Measurements from ENCODE around the gene LYRM1.

The LYRM1 gene

DNA sequence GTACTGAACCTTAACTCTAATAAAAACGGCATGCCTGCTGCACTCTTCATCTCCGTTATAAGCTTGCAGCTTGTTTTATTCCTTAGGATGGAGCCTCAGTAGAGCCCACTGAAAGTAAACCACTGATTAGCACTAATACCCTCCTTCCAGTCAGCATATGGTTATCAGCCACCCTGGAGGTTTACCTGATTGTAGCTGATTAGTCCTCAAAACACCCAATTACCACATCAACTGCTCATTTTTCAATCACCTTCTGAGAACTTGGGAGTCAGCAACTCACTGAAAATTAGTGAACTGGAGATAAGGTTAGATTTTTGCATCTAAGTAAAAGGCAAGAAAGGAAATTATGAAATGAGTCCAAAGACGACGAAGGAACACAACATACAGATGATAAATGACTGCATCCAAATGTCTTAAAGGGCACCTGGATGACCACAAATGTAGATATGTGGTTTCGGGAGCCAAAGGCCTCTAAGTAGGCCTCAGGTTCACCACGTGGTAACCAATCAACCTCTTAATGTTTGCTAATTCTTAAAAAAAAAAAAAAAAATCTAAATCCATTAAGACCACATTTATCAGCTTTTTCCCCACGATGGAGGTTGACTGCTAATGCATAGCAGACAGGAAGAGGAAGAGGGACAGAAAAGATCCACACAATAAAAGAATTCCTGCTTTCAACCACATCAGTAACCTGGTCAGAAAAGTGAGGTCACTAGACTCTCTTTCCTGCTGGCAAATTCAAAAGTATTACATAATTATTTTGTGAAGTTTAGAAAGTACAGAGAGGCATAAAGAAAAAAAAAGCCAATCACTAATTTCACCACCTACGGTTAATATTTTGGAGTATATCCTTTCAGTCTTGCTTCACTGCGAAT lies 28.4 kb upstream of the LYRM1 start:
- no peak for DNase-seq (ENCODE audit: low spot score)

DNA sequence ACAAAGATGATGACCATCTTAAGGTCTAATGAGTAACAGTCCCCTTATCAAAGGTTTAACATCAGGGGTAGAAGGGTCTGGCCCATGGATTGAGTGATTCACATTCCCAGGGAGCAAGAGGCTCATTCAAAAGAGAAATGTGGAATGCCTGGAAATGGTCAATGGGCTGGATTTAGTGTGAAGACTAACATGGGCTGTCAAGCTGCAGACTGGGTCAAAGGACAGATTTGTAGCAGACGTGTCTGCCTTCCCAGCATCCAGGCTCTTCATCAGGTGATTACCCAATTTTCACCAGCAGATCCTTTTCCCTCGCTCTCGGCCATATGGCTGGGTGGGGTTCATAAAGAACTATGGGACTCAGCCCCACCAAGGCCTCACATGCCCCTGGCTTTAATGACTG lies 27.2 kb upstream of the LYRM1 start:
- DNase-seq (ENCODE audit: low spot score), result no peak

DNA sequence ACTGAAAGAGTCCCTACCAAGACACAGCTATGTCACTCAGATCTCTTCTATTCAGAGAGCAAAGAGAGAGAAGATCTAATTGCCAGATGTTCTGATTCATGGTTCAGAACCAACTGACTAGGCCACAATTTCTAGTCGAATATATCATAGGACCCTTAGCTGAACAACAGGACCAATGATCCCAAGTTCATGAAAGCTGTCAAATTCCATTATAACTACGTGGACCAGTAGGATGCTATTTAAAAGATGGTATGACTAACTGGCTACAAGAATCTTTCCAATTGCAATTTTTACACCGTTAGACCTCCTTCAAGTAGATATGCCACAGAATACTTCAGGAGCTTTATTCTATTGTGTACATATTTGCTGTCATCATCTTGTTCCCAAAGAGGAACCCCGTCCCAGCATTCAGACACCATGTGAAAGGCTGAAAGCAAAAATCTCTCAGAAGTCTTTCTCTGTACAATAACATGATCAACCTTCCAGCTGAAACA lies 26.4 kb upstream of the LYRM1 start:
- no peak for DNase-seq (ENCODE audit: low spot score)

DNA sequence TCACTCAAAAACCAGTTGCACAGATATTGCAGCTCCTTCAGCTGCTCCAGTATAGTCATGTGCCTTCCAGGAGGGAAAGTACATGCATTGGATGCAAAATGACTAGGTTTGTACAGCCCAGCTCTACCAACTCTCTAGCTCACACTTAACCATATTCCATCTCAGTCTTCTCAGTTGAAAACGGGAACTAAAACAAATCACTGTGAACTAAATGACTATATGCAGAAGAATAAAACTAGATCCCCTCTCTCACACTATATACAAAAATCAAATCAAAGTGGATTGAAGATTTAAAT lies 25.3 kb upstream of the LYRM1 start:
- DNase-seq (ENCODE audit: low spot score), result no peak

DNA sequence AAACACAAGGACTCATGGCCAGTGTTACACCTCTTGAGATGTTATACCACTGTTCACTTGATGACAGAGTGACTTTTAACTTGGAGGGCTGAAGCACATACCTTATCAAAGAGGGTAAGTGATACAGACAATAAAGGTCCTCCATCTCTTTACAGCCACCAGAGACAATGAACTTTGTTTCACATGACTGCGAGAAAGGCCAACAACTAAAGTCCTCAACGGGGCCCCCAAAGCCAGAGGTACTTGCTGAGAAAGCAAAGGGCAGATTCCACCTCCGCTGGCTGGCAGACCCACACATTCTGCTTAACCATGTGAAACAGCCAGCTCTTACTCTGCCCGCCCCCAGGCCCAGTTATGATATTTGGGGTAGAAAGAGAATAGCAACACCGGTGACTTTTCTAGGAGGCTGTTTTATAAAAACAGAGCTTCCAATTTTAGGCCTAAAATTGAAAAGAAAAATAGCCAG lies 21.9 kb upstream of the LYRM1 start:
- DNase-seq (ENCODE audit: low spot score), result no peak

DNA sequence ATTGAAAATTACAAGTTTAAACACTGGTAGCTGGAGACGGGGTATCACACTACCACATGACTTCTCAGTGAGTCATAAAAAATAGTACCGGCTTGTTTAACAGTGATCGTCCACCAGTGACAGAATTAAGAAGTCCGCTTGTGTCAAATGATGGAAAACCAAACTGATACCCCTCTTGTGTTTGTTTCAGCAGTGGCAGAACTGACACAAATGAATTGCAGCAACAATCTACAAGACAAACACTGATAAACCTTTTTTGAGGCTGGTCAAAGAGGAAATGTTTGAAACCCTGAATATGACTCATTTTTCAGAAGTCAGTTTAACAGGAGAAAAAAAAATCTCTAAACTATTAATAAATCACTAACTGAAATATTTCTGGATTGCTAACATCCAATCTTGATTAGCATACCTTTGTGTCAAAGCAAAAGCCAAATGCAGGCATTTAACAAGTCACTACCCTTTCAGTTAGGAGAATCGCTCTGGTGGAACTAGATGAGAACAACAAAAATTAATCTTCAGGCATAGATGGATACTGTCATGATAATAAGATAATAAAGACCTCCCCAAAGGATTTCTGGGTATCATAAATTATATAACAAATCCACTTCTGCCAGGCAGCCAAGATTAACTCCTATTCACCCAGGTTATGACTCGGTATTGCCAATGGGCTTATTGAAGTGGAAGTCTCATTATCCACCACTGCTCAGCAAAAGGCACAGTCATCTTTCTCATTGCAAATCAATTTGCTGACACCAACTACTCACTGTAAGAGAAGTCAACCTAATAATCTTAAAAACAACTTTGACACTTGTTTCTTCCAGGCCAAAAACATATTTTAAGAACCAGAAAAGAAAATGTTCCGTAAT lies 21.2 kb upstream of the LYRM1 start:
- no peak for DNase-seq (ENCODE audit: low spot score)

DNA sequence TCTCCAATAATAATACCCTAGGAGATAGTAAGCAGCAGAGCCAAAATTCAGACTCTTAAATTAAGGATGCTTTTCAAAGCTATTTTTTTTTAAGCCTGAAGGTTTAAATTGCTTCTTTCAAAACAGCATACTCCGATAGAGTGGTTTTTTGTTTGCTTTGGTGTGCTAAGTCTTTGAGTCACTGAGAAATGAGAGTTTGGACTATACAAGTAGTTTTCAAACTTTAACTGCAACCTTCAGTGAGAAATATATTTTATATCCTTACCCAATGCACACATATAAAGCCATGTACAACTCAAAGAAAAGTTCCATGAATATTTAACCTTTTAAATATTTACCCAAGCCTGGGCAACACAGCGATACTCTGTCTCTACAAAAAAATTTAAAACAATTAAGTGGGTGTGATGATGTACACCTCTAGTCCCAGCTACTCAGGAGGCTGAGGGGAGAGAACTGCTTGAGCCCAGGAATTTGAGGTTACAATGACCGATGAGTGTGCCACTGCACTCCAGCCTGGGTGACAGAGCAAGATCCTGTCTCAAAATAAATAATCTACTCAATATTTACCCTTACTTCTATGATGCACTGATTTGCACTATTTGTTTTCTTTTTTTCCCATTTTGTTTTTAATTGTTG lies 19.6 kb upstream of the LYRM1 start:
- no peak for DNase-seq (ENCODE audit: low spot score)

DNA sequence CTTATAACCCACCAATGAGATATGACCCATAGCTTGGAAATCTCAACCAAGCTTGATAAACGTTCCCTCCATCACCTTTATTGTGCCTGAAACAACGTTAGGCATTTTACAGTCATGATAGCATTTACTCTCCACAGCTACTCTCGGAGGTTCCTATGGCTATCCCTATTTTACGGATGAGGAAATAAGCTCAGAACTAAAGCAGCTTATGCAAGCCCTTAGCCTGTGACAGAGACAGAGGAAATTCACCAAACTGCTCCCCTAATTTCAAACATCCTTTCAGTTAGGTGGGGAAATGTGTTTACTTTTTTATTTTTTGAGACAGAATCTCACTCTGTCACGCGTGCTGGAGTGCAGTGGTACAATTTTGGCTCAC lies 19.1 kb upstream of the LYRM1 start:
- DNase-seq (ENCODE audit: low spot score), result no peak

DNA sequence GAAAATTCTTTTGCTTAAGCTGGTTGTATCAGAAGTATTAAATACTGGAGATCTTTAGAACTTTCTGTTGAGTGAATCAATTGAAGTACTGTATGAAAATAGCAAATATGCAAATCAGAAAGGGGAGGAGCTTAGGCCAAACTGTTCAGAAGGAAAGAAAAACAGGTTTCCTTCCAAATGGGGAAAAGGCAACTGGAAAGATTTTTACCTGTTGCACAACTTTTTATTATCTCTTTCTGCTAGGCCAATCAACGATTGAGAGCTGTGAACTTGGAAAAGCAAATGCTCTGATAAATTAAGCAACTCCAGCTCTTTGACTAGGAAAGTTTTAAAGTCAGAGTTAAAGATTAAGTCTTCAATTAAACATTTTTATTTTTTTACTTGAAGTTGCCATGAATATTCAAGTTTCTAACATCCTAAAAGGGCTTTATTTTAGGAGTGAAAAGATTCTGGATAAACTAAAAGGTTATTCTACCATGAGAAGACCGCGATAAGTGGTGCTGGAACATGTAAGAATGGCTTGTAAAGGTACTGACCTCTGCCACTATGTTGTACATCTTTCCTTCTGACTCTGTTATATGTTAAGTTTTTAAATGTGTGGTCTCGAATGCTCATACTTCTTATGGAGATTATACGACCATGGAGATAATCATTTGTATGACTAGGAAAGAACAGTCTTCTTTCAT lies 16.9 kb upstream of the LYRM1 start:
- no peak for DNase-seq (ENCODE audit: low spot score)

DNA sequence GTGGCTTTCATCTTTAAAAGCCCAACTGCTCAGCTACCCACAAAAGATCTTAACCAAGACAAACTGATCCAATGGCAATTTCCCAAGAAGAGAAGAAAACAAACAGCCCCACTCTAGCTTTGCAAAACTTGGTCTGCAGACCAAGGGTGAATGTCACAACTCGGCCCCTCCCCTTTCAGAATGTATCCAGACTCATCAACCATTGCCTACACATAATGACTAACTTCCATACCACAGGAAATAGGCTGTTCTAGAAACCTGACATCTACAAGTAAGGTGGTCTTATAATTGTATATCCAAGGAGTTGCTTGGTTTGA lies 16.4 kb upstream of the LYRM1 start:
- DNase-seq (ENCODE audit: low spot score), result no peak

DNA sequence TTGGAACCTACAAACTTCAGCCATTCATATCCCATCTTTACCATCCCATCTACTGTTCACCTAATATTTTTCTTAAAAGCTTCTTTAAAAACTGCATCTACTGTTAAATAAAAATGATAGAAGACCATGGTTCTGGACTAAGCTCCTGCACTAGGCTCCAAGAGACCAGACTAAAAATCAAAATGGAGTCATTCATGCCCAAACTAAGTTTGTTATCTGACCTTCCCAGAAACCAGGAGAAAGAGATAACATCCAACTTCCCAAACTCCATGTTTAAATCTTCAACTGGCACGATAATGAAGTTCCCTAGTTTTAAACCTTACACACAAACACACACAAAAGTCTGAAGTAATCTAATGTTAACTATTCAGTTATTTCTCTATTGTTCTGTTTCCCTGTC lies 14.3 kb upstream of the LYRM1 start:
- no peak for DNase-seq (ENCODE audit: low spot score)

DNA sequence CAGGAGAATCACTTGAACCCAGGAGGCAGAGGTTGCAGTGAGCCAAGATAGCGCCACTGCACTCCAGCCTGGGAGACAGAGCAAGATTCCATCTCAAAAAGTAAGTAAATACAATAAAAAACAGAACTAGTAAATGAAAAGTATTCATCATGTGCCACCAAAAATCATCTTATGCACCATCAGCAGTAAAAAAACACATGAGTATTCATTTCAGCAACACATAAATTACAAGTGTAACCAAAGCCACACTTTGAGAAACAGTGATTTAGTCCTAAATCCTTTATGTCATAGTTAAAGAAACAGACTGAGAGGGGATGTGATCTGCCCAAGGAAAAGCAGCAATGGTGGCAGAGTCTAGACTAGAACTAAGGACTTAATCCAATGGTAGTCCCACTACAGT lies 13.4 kb upstream of the LYRM1 start:
- no peak for DNase-seq (ENCODE audit: low spot score)

DNA sequence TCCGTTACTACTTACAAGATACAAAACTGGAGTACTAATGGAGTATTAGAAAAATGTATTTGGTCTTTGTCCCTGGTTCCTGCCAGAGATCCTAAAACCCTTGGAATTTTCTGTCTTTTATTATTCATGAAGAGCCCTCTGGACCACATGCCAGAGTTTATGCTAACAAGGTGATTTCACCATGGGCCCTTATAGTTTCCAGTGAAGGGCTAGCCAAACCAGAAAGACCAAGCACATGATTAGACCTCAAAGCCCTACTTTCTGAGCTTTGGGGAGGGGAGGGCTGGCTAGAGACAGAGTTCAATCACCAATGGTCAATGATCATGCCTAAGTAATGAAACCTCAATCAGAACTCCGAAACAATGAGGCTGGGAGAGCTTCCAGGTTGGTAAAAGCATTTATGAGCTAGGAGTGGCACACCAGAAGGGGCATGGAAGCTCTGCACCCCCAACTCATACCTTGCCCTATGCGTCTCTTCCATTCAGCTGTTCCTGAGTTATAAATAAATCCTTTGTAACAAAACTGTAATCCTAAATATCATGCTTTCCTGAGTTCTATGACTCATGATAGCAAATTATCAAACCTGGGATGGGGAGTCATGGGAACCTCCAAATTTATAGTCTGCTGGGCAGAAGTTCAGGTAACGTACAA lies 10.8 kb upstream of the LYRM1 start:
- DNase-seq (ENCODE audit: low spot score), result no peak

DNA sequence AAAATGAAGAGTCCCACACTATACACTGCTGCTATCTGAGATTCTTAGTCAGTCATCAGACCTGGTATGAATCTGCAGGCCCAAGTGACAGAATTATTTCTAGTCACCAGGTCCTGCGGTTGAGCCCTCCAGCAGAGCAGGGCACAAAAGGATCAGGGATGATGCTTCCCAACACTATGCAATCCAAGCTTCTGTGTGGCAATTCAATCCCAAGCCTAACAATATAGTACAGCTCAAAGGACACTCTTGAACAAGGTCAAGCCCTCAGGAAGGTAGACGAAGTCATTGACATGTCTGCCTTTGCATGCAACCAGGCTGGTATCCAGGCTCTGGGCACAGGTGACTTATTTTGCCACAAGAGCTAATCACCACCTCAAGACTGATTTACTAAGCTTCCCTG lies 6.2 kb upstream of the LYRM1 start:
- no peak for DNase-seq (ENCODE audit: low spot score)

DNA sequence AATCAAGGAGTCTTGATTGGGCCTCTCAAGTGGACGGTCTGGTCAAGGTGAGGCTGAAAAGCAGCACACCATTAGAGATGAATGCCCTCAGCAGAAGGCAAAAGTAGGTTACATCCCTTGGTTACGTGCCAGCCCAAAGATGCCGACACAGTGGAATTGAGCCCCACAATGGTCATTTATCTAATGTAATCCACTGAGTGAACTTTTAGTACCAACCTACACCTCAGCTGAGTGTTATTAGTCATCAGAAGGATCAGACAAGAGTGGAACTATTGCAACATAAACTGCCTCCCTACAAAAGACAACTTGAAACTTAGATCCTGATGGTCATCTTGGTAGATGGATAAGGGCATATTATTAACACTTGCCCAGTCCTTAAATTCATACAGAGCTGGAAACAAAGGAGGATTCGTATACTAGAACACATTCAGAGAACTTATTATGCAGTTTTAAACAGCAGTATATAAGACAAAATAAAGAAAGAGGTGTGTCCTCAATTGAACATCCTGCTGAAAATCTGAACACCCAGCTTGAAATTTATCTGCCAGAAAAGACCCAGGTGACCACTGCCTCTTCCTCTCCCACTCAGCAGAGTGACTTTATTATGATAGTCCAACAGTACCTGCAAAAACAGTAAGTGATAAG lies 3.2 kb upstream of the LYRM1 start:
- DNase-seq (ENCODE audit: low spot score), result no peak

DNA sequence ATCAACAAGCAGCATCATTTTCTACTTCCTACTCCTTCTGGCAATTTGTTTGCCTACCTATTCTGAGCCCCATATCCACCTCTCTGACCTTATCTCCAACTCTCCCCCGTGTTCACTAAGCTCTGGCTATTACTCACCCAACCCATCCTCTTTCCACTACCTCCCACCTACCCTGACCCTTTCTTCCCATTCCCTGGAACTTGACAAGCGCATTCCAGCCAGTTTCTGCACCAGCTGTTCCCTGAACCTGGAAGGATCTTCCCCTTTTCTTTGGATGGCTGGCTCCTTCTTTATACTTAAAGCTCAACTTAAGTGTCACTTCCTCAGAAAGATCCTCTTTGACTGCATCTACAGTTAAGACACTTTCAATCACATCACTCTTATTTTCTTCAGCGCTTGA lies 2.6 kb upstream of the LYRM1 start:
- DNase-seq (ENCODE audit: low spot score), result no peak

DNA sequence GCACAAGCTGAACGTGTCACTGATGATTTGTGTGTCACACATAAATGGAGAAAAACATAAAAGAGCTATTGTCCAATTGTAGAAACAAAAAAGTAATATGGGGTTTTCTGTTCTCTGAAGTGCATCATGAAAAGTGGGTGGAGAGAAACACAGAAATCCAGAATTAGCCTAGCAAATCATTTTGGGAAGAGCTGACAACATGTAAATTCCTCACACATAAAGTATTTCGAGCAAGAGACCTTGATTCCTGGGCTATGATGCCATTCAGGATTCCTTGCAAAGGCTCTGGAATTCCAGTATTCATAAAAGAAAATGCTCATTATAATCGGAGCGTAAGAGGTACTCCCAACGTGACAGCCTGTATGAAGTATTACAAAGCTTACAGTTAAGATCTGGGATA lies 1.5 kb upstream of the LYRM1 start:
- DNase-seq (ENCODE audit: low spot score), result no peak

DNA sequence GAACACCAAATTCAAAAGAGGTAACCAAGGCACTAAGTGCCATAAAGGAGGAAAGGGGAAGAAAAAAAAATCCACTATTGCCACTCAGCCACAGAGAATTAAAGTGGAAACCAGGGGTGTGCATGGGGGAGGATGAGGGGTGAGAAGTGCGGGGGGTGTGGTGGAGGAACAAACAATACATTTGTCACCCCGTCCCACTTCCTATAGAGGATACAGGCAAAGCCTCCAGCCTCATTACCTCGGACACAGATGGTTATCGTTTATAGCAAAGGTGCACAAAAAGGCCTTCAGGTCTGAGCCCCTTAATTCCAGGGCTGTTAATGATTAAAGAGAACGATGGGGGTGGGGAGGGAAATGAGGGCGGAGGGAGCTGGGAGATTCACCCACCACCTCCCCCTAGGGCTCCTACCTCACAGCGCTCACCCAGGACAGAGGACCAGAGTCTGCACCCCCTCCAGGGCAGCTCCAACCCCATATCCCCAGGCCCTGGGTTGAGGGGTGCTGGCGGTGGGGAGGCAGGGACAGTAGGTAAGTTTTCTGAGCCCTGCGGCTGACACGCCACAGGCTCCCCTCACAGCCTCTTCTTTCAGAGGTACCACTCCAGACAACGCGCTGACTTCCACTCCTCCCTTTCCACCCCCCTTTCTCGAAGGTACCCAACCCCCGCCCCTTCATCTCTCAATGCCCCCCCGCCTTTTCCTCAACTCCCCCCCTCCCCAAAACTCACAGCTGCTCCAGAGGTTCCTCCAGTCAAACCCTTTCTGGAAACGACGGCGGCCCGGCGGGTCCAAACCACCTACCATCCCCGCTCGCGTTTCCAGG lies 883 bp upstream of the LYRM1 start:
- DNase-seq (ENCODE audit: low spot score), result no peak

DNA sequence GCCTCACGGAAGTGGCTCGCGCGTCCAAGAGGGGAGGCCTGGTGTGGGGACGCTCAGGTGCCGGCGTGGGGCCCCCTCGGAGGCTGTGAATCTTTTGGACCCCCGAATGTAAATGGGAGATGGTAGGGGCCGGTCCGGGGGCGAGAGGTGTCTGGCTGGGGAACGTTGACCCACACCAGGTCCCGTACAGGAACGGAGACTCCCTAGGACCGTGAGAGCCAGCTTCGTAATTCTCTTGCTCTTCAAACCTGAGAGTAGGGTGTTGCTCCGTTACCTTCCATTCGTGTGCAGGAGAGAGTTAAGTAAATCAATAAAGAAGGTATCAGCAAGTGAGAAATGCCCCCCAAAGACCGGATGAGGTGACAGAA lies 481 bp downstream of the LYRM1 start:
- no peak for DNase-seq (ENCODE audit: low spot score)

DNA sequence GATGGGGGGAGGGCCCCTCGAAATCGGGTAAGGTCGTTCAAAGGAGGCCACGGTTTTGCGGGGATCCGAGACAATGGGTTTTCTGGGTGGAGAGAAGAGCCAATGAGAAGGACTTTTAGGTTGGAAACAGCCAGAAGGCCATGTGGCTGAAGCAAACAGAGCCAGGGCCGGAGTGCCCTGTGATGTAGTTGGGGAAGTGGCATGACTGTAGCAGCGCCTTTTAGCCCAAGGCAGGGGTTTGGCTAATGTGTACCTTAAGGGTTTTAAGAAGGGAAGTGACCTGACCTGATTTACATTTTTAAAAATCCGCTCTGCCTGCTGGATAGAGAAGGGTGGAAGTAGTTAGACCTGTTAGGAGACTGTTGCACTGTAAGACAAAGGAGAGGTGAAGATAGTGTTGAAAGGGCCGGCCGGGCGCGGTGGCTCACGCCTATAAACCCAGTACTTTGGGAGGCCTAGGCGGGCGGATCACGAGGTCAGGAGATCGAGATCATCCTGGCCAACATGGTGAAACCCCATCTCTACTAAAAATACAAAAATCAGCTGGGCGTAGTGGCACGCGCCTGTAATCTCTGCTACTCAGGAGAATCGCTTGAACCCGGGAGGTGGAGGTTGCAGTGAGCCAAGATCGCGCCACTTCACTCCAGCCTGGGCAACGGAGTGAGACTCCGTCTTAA lies 1.0 kb downstream of the LYRM1 start:
- DNase-seq (ENCODE audit: low spot score), result no peak
